ENCODE measurements around the gene KIF3A. TPM values are rescaled to one million over a fixed set of nuclear protein-coding genes. Genes with fewer than 3 reads are reported as not detected.

KIF3A gene
- total and polyA plus RNA-seq, 2 of the 8 experiments (the other 6 are each of a cell fraction or from before 2014, with no cell fraction given) = 3.1 to 13.1 TPM

DNA sequence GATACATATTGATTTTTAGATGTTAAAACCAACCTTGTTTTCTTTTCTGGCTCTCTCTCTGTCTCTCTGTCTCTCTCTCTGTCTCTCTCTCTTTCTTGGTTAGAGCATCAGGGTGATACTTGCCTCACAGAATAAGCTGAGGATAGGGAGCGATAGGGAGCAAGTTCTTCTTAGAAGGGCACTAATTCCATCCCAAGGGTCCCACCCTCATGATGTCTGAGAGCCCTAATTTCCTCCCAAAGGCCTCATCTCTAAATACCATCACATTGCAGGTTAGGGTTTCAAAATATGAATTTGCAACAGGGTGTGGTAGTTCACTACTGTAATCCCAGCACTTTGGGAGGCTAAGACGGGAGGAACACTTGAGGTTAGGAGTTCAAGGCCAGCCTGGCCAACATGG lies 4.8 kb upstream of the KIF3A start (continued):
- TF ChIP-seq, protein P1, sequence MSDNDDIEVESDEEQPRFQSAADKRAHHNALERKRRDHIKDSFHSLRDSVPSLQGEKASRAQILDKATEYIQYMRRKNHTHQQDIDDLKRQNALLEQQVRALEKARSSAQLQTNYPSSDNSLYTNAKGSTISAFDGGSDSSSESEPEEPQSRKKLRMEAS (IDR thresholded peaks at IDR 0.05) = no peak
- no peak for TF ChIP-seq USF2 (IDR thresholded peaks at IDR 0.05; ENCODE audit: low read length)
